Central memory CD8-positive, alpha-beta T cell (primary cell): ENCODE data around the gene TTPAL.
A peak's percentile ranks its signal among the peaks of the same experiment; 100 is the strongest.

Source experiments
- ATAC-seq: fragments of 150-1000 bp; cut with Tn5 transposase; replicated peaks from 2 replicates; pipeline ENCODE4 v1.10.0; 2022; ENCODE audit warnings: mild to moderate bottlenecking, moderate FRiP score, moderate number of reproducible peaks; ENCODE audit not compliant: poor library complexity, severe bottlenecking; ENCODE audit errors: extremely low read depth
- DNase-seq, 2 donors: peaks; one replicate each; pipeline ENCODE4 v3.0.0; 2021; ENCODE audit warnings: low spot score in 2 of 2
- H3K27ac Mint-ChIP-seq: one replicate; pipeline ENCODE4 v1.8.0; 2022; ENCODE audit warnings: low read depth, mild to moderate bottlenecking, moderate library complexity, mixed read lengths
- H3K27me3 Mint-ChIP-seq: one replicate; pipeline ENCODE4 v1.8.0; 2022; ENCODE audit warnings: mixed read lengths
- H3K36me3 Mint-ChIP-seq: one replicate; pipeline ENCODE4 v1.8.0; 2022; ENCODE audit warnings: mild to moderate bottlenecking, moderate library complexity, mixed read lengths; ENCODE audit not compliant: insufficient read depth
- H3K4me1 Mint-ChIP-seq: one replicate; pipeline ENCODE4 v1.8.0; 2022; ENCODE audit warnings: mixed read lengths
- H3K4me3 Mint-ChIP-seq: one replicate; pipeline ENCODE4 v1.8.0; 2022; ENCODE audit warnings: mild to moderate bottlenecking, moderate library complexity, mixed read lengths
- H3K9me3 Mint-ChIP-seq: one replicate; pipeline ENCODE4 v1.8.0; 2022; ENCODE audit warnings: mixed read lengths

Gene TTPAL

GRCh38 chr20:44475694-44476560, at the start of gene TTPAL:
Gene TTPAL (plus strand): TSS chr20:44475874. CDS start chr20:44480000, 4,126 bp downstream.
- DNase-seq: peak; percentile 77 to 78
- H3K4me1 Mint-ChIP-seq: peaks cover 34% of the 10 kb centered on the region
- ATAC-seq: peak; percentile 97
- H3K27me3 Mint-ChIP-seq: no peaks in the 10 kb centered on the region
- H3K4me3 Mint-ChIP-seq: peak within 1 kb of the TSS; percentile 97
- no peaks in the 10 kb centered on the region for H3K9me3 Mint-ChIP-seq
- peak within 1 kb of the TSS; percentile 95 for H3K27ac Mint-ChIP-seq
- H3K36me3 Mint-ChIP-seq: peaks cover 14% of the 10 kb centered on the region

- H3K4me1 Mint-ChIP-seq: no peaks in the 10 kb centered on the region
- H3K27ac Mint-ChIP-seq: no peak overlapping the region
- H3K4me3 Mint-ChIP-seq: no peak overlapping the region
- H3K9me3 Mint-ChIP-seq: no peaks in the 10 kb centered on the region
- no peak for DNase-seq
- no peak for ATAC-seq
- no peaks in the 10 kb centered on the region for H3K36me3 Mint-ChIP-seq
- peaks cover 15% of the 10 kb centered on the region for H3K27me3 Mint-ChIP-seq
Observed at GRCh38 chr20:44425923-44426322, 49.8 kb upstream of the TTPAL start.

GRCh38 chr20:44426879-44427790, 48.5 kb upstream of the TTPAL start:
- Mint-ChIP-seq H3K4me1 (no peaks in the 10 kb centered on the region), H3K27ac (no peak overlapping the region), H3K9me3 (no peaks in the 10 kb centered on the region), H3K27me3 (peaks cover 17% of the 10 kb centered on the region), H3K4me3 (no peak overlapping the region), H3K36me3 (no peaks in the 10 kb centered on the region)
- ATAC-seq: no peak
- no peak for DNase-seq

GRCh38 chr20:44427804-44428173, 47.9 kb upstream of the TTPAL start:
- Mint-ChIP-seq H3K27ac (no peak overlapping the region), H3K4me3 (no peak overlapping the region), H3K36me3 (no peaks in the 10 kb centered on the region), H3K27me3 (peaks cover 17% of the 10 kb centered on the region), H3K9me3 (no peaks in the 10 kb centered on the region), H3K4me1 (no peaks in the 10 kb centered on the region)
- ATAC-seq: no peak
- no peak for DNase-seq

- no peak for DNase-seq
- Mint-ChIP-seq H3K36me3 (no peaks in the 10 kb centered on the region), H3K4me3 (no peak overlapping the region), H3K9me3 (no peaks in the 10 kb centered on the region), H3K27me3 (peaks cover 17% of the 10 kb centered on the region), H3K4me1 (no peaks in the 10 kb centered on the region), H3K27ac (no peak overlapping the region)
- ATAC-seq: no peak
Observed at GRCh38 chr20:44428174-44429016, 47.3 kb upstream of the TTPAL start.

GRCh38 chr20:44429017-44429339, 46.7 kb upstream of the TTPAL start:
- H3K9me3 Mint-ChIP-seq: no peaks in the 10 kb centered on the region
- H3K4me1 Mint-ChIP-seq: no peaks in the 10 kb centered on the region
- DNase-seq (no peak), ATAC-seq (no peak)
- H3K27me3 Mint-ChIP-seq: peaks cover 17% of the 10 kb centered on the region
- no peak overlapping the region for H3K27ac Mint-ChIP-seq
- H3K4me3 Mint-ChIP-seq: no peak overlapping the region
- H3K36me3 Mint-ChIP-seq: no peaks in the 10 kb centered on the region

- Mint-ChIP-seq H3K9me3 (no peaks in the 10 kb centered on the region), H3K27ac (no peak overlapping the region), H3K4me1 (no peaks in the 10 kb centered on the region), H3K36me3 (no peaks in the 10 kb centered on the region), H3K27me3 (peaks cover 17% of the 10 kb centered on the region), H3K4me3 (no peak overlapping the region)
- no peak for DNase-seq
- no peak for ATAC-seq
Observed at GRCh38 chr20:44429419-44430269, 46.0 kb upstream of the TTPAL start.

- no peak overlapping the region for H3K4me3 Mint-ChIP-seq
- H3K27ac Mint-ChIP-seq: no peak overlapping the region
- H3K27me3 Mint-ChIP-seq: peaks cover 17% of the 10 kb centered on the region
- no peaks in the 10 kb centered on the region for H3K36me3 Mint-ChIP-seq
- DNase-seq (no peak), ATAC-seq (no peak)
- H3K9me3 Mint-ChIP-seq: no peaks in the 10 kb centered on the region
- H3K4me1 Mint-ChIP-seq: no peaks in the 10 kb centered on the region
Observed at GRCh38 chr20:44430270-44431065, 45.2 kb upstream of the TTPAL start.

- Mint-ChIP-seq H3K27me3 (peaks cover 17% of the 10 kb centered on the region), H3K4me1 (no peaks in the 10 kb centered on the region), H3K27ac (no peak overlapping the region), H3K9me3 (no peaks in the 10 kb centered on the region), H3K4me3 (no peak overlapping the region), H3K36me3 (no peaks in the 10 kb centered on the region)
- ATAC-seq (no peak), DNase-seq (no peak)
Observed at GRCh38 chr20:44431118-44431501, 44.6 kb upstream of the TTPAL start.

GRCh38 chr20:44431502-44432234, 44.0 kb upstream of the TTPAL start:
- Mint-ChIP-seq H3K27me3 (peaks cover 17% of the 10 kb centered on the region), H3K4me1 (no peaks in the 10 kb centered on the region), H3K27ac (no peak overlapping the region), H3K9me3 (no peaks in the 10 kb centered on the region), H3K36me3 (no peaks in the 10 kb centered on the region), H3K4me3 (no peak overlapping the region)
- DNase-seq: no peak
- no peak for ATAC-seq
